HEK293 (cell line): ENCODE measurements around the gene MRTFB.

ENCODE experiments used
- CTCF ChIP-seq: fragments of 450-650 bp; formaldehyde crosslinking; IDR thresholded peaks from 2 replicates; pipeline ENCODE4 v1.5.1; 2016; ENCODE audit warnings: missing biosample characterization, missing genetic modification characterization
- KLF9 ChIP-seq: fragments of 450-650 bp; formaldehyde crosslinking; IDR thresholded peaks from 2 replicates; pipeline ENCODE4 v1.5.1; 2016; ENCODE audit warnings: missing biosample characterization, missing genetic modification characterization, low read depth
- REPIN1 ChIP-seq: fragments of 450-650 bp; formaldehyde crosslinking; IDR thresholded peaks from 2 replicates; pipeline ENCODE4 v1.5.1; 2017; ENCODE audit warnings: missing biosample characterization, missing genetic modification characterization, low read depth
- REST ChIP-seq: fragments of 450-650 bp; formaldehyde crosslinking; IDR thresholded peaks from 2 replicates; pipeline ENCODE4 v1.5.1; 2016; ENCODE audit warnings: missing biosample characterization, missing genetic modification characterization
- ZBTB7A ChIP-seq: fragments of 450-650 bp; formaldehyde crosslinking; IDR thresholded peaks from 2 replicates; pipeline ENCODE4 v1.5.1; 2016; ENCODE audit warnings: low read depth, missing biosample characterization, missing genetic modification characterization
- ZNF10 ChIP-seq: fragments of 450-650 bp; formaldehyde crosslinking; IDR thresholded peaks from 2 replicates; pipeline ENCODE4 v1.5.1; 2017; ENCODE audit warnings: missing biosample characterization, missing genetic modification characterization
- ZNF18 ChIP-seq: fragments of 450-650 bp; formaldehyde crosslinking; IDR thresholded peaks from 2 replicates; pipeline ENCODE4 v1.5.1; 2016; ENCODE audit warnings: missing biosample characterization, missing genetic modification characterization
- ZNF2 ChIP-seq: fragments of 450-650 bp; formaldehyde crosslinking; IDR thresholded peaks from 2 replicates; pipeline ENCODE4 v1.5.1; 2016; ENCODE audit warnings: missing biosample characterization, missing genetic modification characterization
- ZNF548 ChIP-seq: fragments of 450-650 bp; formaldehyde crosslinking; IDR thresholded peaks from 2 replicates; pipeline ENCODE4 v1.5.1; 2016; ENCODE audit warnings: missing biosample characterization, missing genetic modification characterization
- ZNF560 ChIP-seq: fragments of 450-650 bp; formaldehyde crosslinking; IDR thresholded peaks from 2 replicates; pipeline ENCODE4 v1.5.1; 2017; ENCODE audit warnings: missing biosample characterization, missing genetic modification characterization, borderline replicate concordance
- ZNF624 ChIP-seq: fragments of 450-650 bp; formaldehyde crosslinking; IDR thresholded peaks from 2 replicates; pipeline ENCODE4 v1.5.1; 2017; ENCODE audit warnings: missing biosample characterization, missing genetic modification characterization
- ZNF639 ChIP-seq: fragments of 450-650 bp; formaldehyde crosslinking; IDR thresholded peaks from 2 replicates; pipeline ENCODE4 v1.5.1; 2016; ENCODE audit warnings: missing biosample characterization, missing genetic modification characterization
- ZNF777 ChIP-seq: fragments of 450-650 bp; formaldehyde crosslinking; IDR thresholded peaks from 2 replicates; pipeline ENCODE4 v1.5.1; 2017; ENCODE audit warnings: missing biosample characterization, missing genetic modification characterization, borderline replicate concordance

GRCh38 chr16:14104066-14104465 lies 32.9 kb downstream of the MRTFB start:
- TF ChIP-seq REPIN1 (tag by site-specific recombination), result no peak
- no peak for TF ChIP-seq CTCF (tag by site-specific recombination)
- TF ChIP-seq ZNF777 (tag by site-specific recombination), result no peak
- TF ChIP-seq ZNF548 (tag by site-specific recombination), result no peak
- TF ChIP-seq ZNF639 (tag by site-specific recombination), result no peak
- no peak for TF ChIP-seq ZBTB7A (tag by site-specific recombination)
- no peak for TF ChIP-seq ZNF10 (tag by site-specific recombination)
- no peak for TF ChIP-seq ZNF560 (tag by site-specific recombination)
- TF ChIP-seq KLF9 (tag by site-specific recombination), result no peak
- no peak for TF ChIP-seq ZNF2
- TF ChIP-seq REST (tag by site-specific recombination), result no peak
- TF ChIP-seq ZNF18 (tag by site-specific recombination), result no peak
- TF ChIP-seq ZNF624 (tag by site-specific recombination), result no peak
